Measurements from ENCODE around the gene IGHMBP2.

DNA sequence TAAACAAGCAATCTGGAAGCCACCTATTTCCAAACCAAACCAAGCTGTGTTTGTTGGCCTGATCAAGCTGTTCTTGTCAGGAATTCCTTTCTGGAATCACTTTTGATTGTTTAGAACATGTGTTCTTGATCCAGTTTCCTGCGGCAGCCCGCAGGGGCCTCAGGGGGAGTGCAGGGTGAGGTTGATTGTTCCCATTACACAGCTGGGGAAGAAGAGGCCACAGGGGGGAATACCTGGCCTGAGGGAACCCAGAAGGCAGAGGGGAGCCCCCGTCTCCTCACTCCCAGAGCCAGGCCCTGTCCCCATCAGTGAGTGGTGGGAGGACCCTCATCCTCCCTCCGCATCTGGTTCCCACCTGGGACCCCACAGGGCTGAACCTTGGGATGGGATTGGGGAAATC lies 72.9 kb downstream of the IGHMBP2 start:
- TF ChIP-seq CTCF (IDR thresholded peaks at IDR 0.05; ENCODE audit: insufficient read depth, low read length, poor library complexity, severe bottlenecking) (no peak), EZH2phosphoT487 (conservative IDR thresholded peaks at IDR 0.05; ENCODE audit: low read length) (no peak)

All from SU-DHL-6 (cell line).